GM20000 (cell line): Measurements from ENCODE around the gene MGAT4B.
A peak's percentile ranks its signal among the peaks of the same experiment; 100 is the strongest.
"Not testable (repeated sequence)": the region's sequence is repeated elsewhere in the genome, so short reads cannot be mapped to it uniquely, and the experiment has no call there.

Experiments used
- DNase-seq: peaks from one replicate; pipeline ENCODE4 v3.0.0; 2012; ENCODE audit warnings: low spot score
- CTCF ChIP-seq: IDR thresholded peaks from 2 replicates; pipeline ENCODE4 v1.5.1; 2012; ENCODE audit warnings: mild to moderate bottlenecking, control low read depth; ENCODE audit errors: extremely low read depth, missing control alignments

MGAT4B gene

GRCh38 chr5:179837076-179838011, 30.7 kb upstream of the MGAT4B start:
- no peak for TF ChIP-seq CTCF
- DNase-seq: no peak

- peak; percentile 68 for DNase-seq
- TF ChIP-seq CTCF: no peak
Observed at GRCh38 chr5:179836225-179837019, 29.8 kb upstream of the MGAT4B start.

- DNase-seq: not testable (repeated sequence)
Observed at GRCh38 chr5:179834871-179835270, 28.2 kb upstream of the MGAT4B start.

- no peak for TF ChIP-seq CTCF
- DNase-seq: no peak
Observed at GRCh38 chr5:179834120-179834519, 27.5 kb upstream of the MGAT4B start.

GRCh38 chr5:179833709-179834070, 27.0 kb upstream of the MGAT4B start:
- no peak for TF ChIP-seq CTCF
- no peak for DNase-seq

GRCh38 chr5:179833056-179833708, 26.5 kb upstream of the MGAT4B start:
- TF ChIP-seq CTCF: no peak
- DNase-seq: no peak

- no peak for TF ChIP-seq CTCF
- DNase-seq: no peak
Observed at GRCh38 chr5:179832039-179832745, 25.5 kb upstream of the MGAT4B start.
